SK-N-SH (cell line): ENCODE results near the gene CDIPT. TPM values are rescaled to one million over a fixed set of nuclear protein-coding genes. Genes with fewer than 3 reads are reported as not detected.
"Not testable (repeated sequence)": the region's sequence is repeated elsewhere in the genome, so short reads cannot be mapped to it uniquely, and the experiment has no call there.

ENCODE experiments used
- CTCF ChIA-PET: fragments of 300-600, 350-600 bp; formaldehyde crosslinking; extraction: SDS; loops from one replicate; lab custom pipeline; 2021; lab: Yijun Ruan, JAX
- POLR2A ChIA-PET: fragments of 350-600 bp; sonication (Branson Sonifier 250); formaldehyde crosslinking; extraction: SDS; loops from one replicate; lab custom pipeline; 2020; ENCODE audit warnings: antibody characterized with exemption, inconsistent platforms; lab: Yijun Ruan, JAX
- DNase-seq: peaks from one replicate; pipeline ENCODE4 v3.0.0; 2012
- H2AFZ ChIP-seq: fragments of 200-600 bp; sonication (generic); 2 replicates; pipeline ENCODE4 v1.8.1; 2016; ENCODE audit warnings: antibody characterized with exemption, mild to moderate bottlenecking, low read depth
- H3F3A ChIP-seq: fragments of 200-600 bp; sonication (generic); replicated peaks from 2 replicates; pipeline ENCODE3; 2016; ENCODE audit warnings: antibody characterized with exemption, mild to moderate bottlenecking; ENCODE audit not compliant: insufficient read depth
- H3K27ac ChIP-seq, 2 experiments: fragments of 200-500 bp in 1 of 2; fragments of 200-600 bp in 1 of 2; sonication (Bioruptor generic) in 1 of 2; sonication (generic), shearing (Covaris generic) in 1 of 2; 2 replicates each; pipeline versions ENCODE4 v1.5.1 to v1.6.1; 2014 to 2016; ENCODE audit warnings: low read depth in 2 of 2, inconsistent platforms in 1 of 2, low read length in 1 of 2, mild to moderate bottlenecking in 1 of 2, mixed read lengths in 1 of 2
- H3K27me3 ChIP-seq: fragments of 200-600 bp; sonication (generic), shearing (Covaris generic); 2 replicates; pipeline ENCODE4 v1.6.1; 2016; ENCODE audit warnings: mixed run types; ENCODE audit not compliant: insufficient read depth
- H3K36me3 ChIP-seq, 2 experiments: fragments of 200-500 bp in 1 of 2; fragments of 200-600 bp in 1 of 2; sonication (Bioruptor generic) in 1 of 2; sonication (generic) in 1 of 2; replicated peaks in 1 of 2; 2 replicates each; pipeline versions ENCODE3 to v1.5.1; 2014 to 2016; ENCODE audit warnings: low read length in 1 of 2, mild to moderate bottlenecking in 1 of 2; ENCODE audit not compliant: insufficient read depth in 2 of 2, control insufficient read depth in 1 of 2
- H3K4me1 ChIP-seq, 2 experiments: fragments of 200-500 bp in 1 of 2; fragments of 200-600 bp in 1 of 2; sonication (Bioruptor generic) in 1 of 2; sonication (generic), shearing (Covaris generic) in 1 of 2; 2 replicates each; pipeline versions ENCODE4 v1.5.1 to v1.6.1; 2014 to 2016; ENCODE audit warnings: low read depth in 1 of 2, low read length in 1 of 2, mixed run types in 1 of 2; ENCODE audit not compliant: insufficient read depth in 2 of 2, control insufficient read depth in 1 of 2
- H3K4me2 ChIP-seq: fragments of 200-600 bp; sonication (generic), shearing (Covaris generic); 2 replicates; pipeline ENCODE4 v1.6.1; 2017; ENCODE audit warnings: mixed run types
- H3K4me3 ChIP-seq, 2 experiments: fragments of 200-500 bp in 1 of 2; fragments of 200-600 bp in 1 of 2; sonication (Bioruptor generic) in 1 of 2; sonication (generic), shearing (Covaris generic) in 1 of 2; 2 replicates each; pipeline versions ENCODE4 v1.5.1 to v1.8.1; 2014 to 2016; ENCODE audit warnings: low read depth in 2 of 2, inconsistent platforms in 1 of 2, low read length in 1 of 2, mild to moderate bottlenecking in 1 of 2, mixed read lengths in 1 of 2, moderate library complexity in 1 of 2
- H3K79me2 ChIP-seq: fragments of 200-600 bp; sonication (generic); 2 replicates; pipeline ENCODE4 v1.8.1; 2017; ENCODE audit warnings: mild to moderate bottlenecking; ENCODE audit not compliant: insufficient read depth
- H3K9ac ChIP-seq: fragments of 200-600 bp; sonication (generic); 2 replicates; pipeline ENCODE4 v1.6.1; 2017; ENCODE audit warnings: mixed run types
- H3K9me2 ChIP-seq: fragments of 200-600 bp; sonication (generic); 2 replicates; pipeline ENCODE4 v1.6.1; 2017; ENCODE audit warnings: mixed run types
- H3K9me3 ChIP-seq: fragments of 200-600 bp; sonication (generic); 2 replicates; pipeline ENCODE4 v1.6.1; 2017; ENCODE audit warnings: mixed run types, mild to moderate bottlenecking, moderate library complexity
- H4K20me1 ChIP-seq: fragments of 200-600 bp; sonication (generic); 2 replicates; pipeline ENCODE4 v1.6.1; 2017; ENCODE audit warnings: mild to moderate bottlenecking, mixed run types; ENCODE audit not compliant: insufficient read depth
- CTCF ChIP-seq: fragments of 200-600 bp; sonication (generic); IDR thresholded peaks from 2 replicates; pipeline ENCODE4 v1.6.1; 2017; ENCODE audit warnings: antibody characterized with exemption, mild to moderate bottlenecking, moderate library complexity
- ELF1 ChIP-seq: IDR thresholded peaks from 2 replicates; pipeline ENCODE4 v1.4.0; 2012
- FOSL2 ChIP-seq: IDR thresholded peaks from 2 replicates; pipeline ENCODE4 v1.4.0; 2012; ENCODE audit warnings: low read depth, mild to moderate bottlenecking, moderate library complexity, borderline replicate concordance
- JUND ChIP-seq: IDR thresholded peaks from 2 replicates; pipeline ENCODE4 v1.4.0; 2012
- PBX3 ChIP-seq: IDR thresholded peaks from 2 replicates; pipeline ENCODE4; 2012
- POLR2AphosphoS5 ChIP-seq: IDR thresholded peaks from 2 replicates; pipeline ENCODE4 v1.6.1; 2012; ENCODE audit warnings: low read depth, low read length
- RAD21 ChIP-seq: IDR thresholded peaks from 2 replicates; pipeline ENCODE4 v1.6.1; 2012; ENCODE audit warnings: mild to moderate bottlenecking, low read length
- RCOR1 ChIP-seq: fragments of 150-350 bp; IDR thresholded peaks from 2 replicates; pipeline ENCODE4 v1.6.1; 2017; ENCODE audit warnings: antibody characterized with exemption, low read length
- USF1 ChIP-seq: IDR thresholded peaks from 2 replicates; pipeline ENCODE4 v1.4.0; 2012; ENCODE audit warnings: low read depth, borderline replicate concordance
- WGBS: methylation state at CpG from one replicate; pipeline ENCODE4 v1.1.6; 2017; ENCODE audit warnings: low lambda C conversion rate; 5-methylcytosine and 5-hydroxymethylcytosine counted together
- polyA plus RNA-seq, 3 experiments: library from polyadenylated mRNA; depleted of rRNA; stranded (reverse); fragments of >200 nt; gene quantifications; 2 replicates each; pipeline ENCODE4 v1.2.3, GENCODE V29; 2012

CDIPT gene
- polyA plus RNA-seq, 1 of the 3 experiments (the other 2 are of a cell fraction) = 90.7 TPM

GRCh38 chr16:29834079-29834478, 28.9 kb downstream of the CDIPT start:
- ChIA-PET CTCF (interaction anchor here (0.9 to 3.9 kb wide), 4 partner anchors 14 to 29 kb away, joined by 3 to 19 read pairs (median 7); partner anchors contain the start of genes CDIPT and PAGR1), POLR2A (interaction anchor here (0.8 to 1.4 kb wide), 3 partner anchors 9 to 128 kb away, joined by 3 to 4 read pairs (median 3); partner anchors contain the start of gene TMEM219)
- Histone ChIP-seq H3K9ac (no peak overlapping the region), H3K36me3 (peaks cover 17 to 41% of the 10 kb centered on the region in 2 experiments), H3K27ac (no peak overlapping the region), H3K4me2 (no peak overlapping the region), H3K4me1 (no peaks in the 10 kb centered on the region), H3K79me2 (peaks cover 20% of the 10 kb centered on the region), H3K9me2 (no peaks in the 10 kb centered on the region), H3K27me3 (no peaks in the 10 kb centered on the region), H3F3A (peaks cover 4% of the 10 kb centered on the region), H3K4me3 (no peak overlapping the region), H2AFZ (no peak overlapping the region), H4K20me1 (no peaks in the 10 kb centered on the region), H3K9me3 (no peaks in the 10 kb centered on the region)
- TF ChIP-seq JUND (no peak), FOSL2 (no peak), POLR2AphosphoS5 (no peak), PBX3 (no peak), CTCF (no peak), ELF1 (no peak), RAD21 (no peak), USF1 (no peak), RCOR1 (no peak)
- no peak for DNase-seq
- 91% methylated on average over 5 of the region's 5 CpGs for WGBS

- H3F3A ChIP-seq, H3K9ac ChIP-seq, H3K9me3 ChIP-seq, H2AFZ ChIP-seq, H3K4me3 ChIP-seq, H3K4me2 ChIP-seq, DNase-seq, H3K27me3 ChIP-seq, H3K27ac ChIP-seq, H3K4me1 ChIP-seq, H4K20me1 ChIP-seq, H3K9me2 ChIP-seq: not testable (repeated sequence)
- peaks cover 28% of the 10 kb centered on the region for H3K79me2 ChIP-seq
- POLR2A ChIA-PET = interaction anchor here (0.6 kb wide), 1 partner anchor 12 kb away, joined by 3 read pairs; no protein-coding TSS in a partner anchor
- CTCF ChIA-PET = interaction anchor here (1.5 to 3.0 kb wide), 3 partner anchors 15 to 30 kb away, joined by 5 to 8 read pairs (median 6); partner anchors contain the start of genes CDIPT and PAGR1
- WGBS = 100% methylated on average over 4 of the region's 4 CpGs
- peaks cover 17 to 36% of the 10 kb centered on the region in 2 experiments for H3K36me3 ChIP-seq
These were observed 29.8 kb downstream of the CDIPT start for GRCh38 chr16:29833219-29833618.
